OCI-LY1 (cell line): Measurements from ENCODE around the gene FDXR.

Experiments
- H2AFZ ChIP-seq: fragments of 200-600 bp; sonication (generic), shearing (Covaris generic); 2 replicates; pipeline ENCODE4 v1.6.0; 2014; ENCODE audit warnings: antibody characterized with exemption, mild to moderate bottlenecking, low read length
- H3F3A ChIP-seq: fragments of 200-600 bp; sonication (generic), shearing (Covaris generic); 2 replicates; pipeline ENCODE4 v1.6.0; 2014; ENCODE audit warnings: mild to moderate bottlenecking, antibody characterized with exemption, low read length, moderate library complexity; ENCODE audit not compliant: insufficient read depth
- H3K27ac ChIP-seq: fragments of 200-600 bp; sonication (generic); 2 replicates; pipeline ENCODE4 v1.5.1; 2014; ENCODE audit warnings: low read length, mixed run types, mild to moderate bottlenecking, low read depth; ENCODE audit not compliant: poor library complexity, severe bottlenecking
- H3K27me3 ChIP-seq: fragments of 200-600 bp; sonication (generic); 2 replicates; pipeline ENCODE4 v1.6.0; 2014; ENCODE audit warnings: antibody characterized with exemption, mild to moderate bottlenecking, low read length, moderate library complexity; ENCODE audit not compliant: insufficient read depth
- H3K36me3 ChIP-seq: fragments of 200-600 bp; sonication (generic); 2 replicates; pipeline ENCODE4 v1.6.1; 2014; ENCODE audit warnings: mild to moderate bottlenecking, antibody characterized with exemption, low read length, moderate library complexity, mixed read lengths; ENCODE audit not compliant: insufficient read depth
- H3K4me1 ChIP-seq: fragments of 200-600 bp; sonication (generic); 2 replicates; pipeline ENCODE4 v1.5.1; 2014; ENCODE audit warnings: mild to moderate bottlenecking, low read length, moderate library complexity; ENCODE audit not compliant: insufficient read depth, severe bottlenecking
- H3K4me2 ChIP-seq: fragments of 200-600 bp; sonication (generic), shearing (Covaris generic); 2 replicates; pipeline ENCODE4 v1.6.1; 2014; ENCODE audit warnings: low read length
- H3K4me3 ChIP-seq: fragments of 200-600 bp; sonication (generic); 2 replicates; pipeline ENCODE4 v1.5.1; 2014; ENCODE audit warnings: low read length, low read depth, mild to moderate bottlenecking, mixed read lengths; ENCODE audit not compliant: poor library complexity, severe bottlenecking
- H3K79me2 ChIP-seq: fragments of 200-600 bp; shearing (Covaris generic); 2 replicates; pipeline ENCODE4 v1.6.1; 2016; ENCODE audit warnings: mixed run types, low read length, mixed read lengths; ENCODE audit not compliant: insufficient read depth
- H3K9ac ChIP-seq: fragments of 200-600 bp; sonication (generic), shearing (Covaris generic); 2 replicates; pipeline ENCODE4 v1.6.1; 2014; ENCODE audit warnings: mild to moderate bottlenecking, low read length, mixed read lengths
- H3K9me2 ChIP-seq: fragments of 200-600 bp; sonication (generic), shearing (Covaris generic); 2 replicates; pipeline ENCODE4 v1.6.1; 2014; ENCODE audit warnings: low read depth, mild to moderate bottlenecking, low read length, mixed read lengths
- H3K9me3 ChIP-seq: fragments of 200-600 bp; shearing (Covaris generic); 2 replicates; pipeline ENCODE4 v1.6.1; 2014; ENCODE audit warnings: low read length, mixed read lengths
- H4K20me1 ChIP-seq: fragments of 200-600 bp; sonication (generic), shearing (Covaris generic); 2 replicates; pipeline ENCODE4 v1.6.0; 2016; ENCODE audit warnings: mild to moderate bottlenecking, low read length; ENCODE audit not compliant: insufficient read depth
- EZH2 ChIP-seq: fragments of 200-600 bp; sonication (generic), shearing (Covaris generic); IDR thresholded peaks from 2 replicates; pipeline ENCODE4 v1.8.0; 2017; ENCODE audit warnings: borderline replicate concordance, mixed run types, mild to moderate bottlenecking, antibody characterized with exemption, low read length, moderate library complexity, mixed read lengths
- TF ChIP-seq, protein P1 (sequence below): fragments of 200-600 bp; sonication (generic), shearing (Covaris generic); IDR thresholded peaks from 2 replicates; pipeline ENCODE4 v1.5.1; 2017; ENCODE audit warnings: mild to moderate bottlenecking, antibody characterized with exemption, low read length, moderate library complexity, mixed read lengths

Gene FDXR

DNA sequence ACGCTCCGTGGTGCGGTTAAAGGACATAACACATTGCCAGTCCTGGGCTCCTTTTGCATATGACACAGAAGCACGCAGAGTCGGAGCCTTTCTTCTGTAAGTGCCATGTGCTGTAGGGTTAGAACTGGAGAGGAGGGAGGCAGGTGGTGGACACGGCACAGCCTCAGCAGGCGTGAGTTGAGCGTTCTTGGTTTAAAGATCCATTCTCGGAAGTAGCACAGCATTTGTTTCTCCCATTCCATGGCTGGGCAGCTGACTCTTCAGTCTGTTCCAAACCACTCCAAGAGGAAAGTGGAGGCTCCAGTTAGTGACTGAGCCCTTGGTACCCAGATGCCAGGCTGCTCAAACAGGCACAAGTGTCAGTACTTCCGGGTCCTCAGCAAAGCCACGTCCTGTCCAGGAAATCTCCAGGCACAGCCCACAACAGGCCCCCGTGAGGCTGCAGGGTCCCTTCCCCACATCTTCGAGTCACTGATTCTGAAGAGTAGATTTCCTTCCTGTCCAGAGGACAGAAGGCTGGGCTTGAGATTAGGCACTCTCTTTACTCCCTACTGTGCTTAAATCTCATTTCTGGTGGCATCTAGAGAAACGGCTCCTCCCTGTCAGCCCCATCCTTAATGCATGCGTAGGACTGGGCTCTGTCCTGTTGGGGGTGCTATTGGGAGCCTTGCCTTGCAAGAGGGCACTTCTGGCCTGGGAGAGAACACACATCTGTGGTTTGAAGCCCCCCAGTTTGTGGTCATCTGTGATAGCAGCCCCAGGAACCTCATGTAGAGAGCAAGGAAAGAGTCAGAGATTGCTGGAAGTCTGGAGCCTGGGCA is 57.0 kb downstream of the FDXR start:
- H3K36me3 ChIP-seq, result 0 out of 2 replicates have a peak, but pooled peaks cover 3% of the 10 kb centered on the region
- no peaks in the 10 kb centered on the region for H3K79me2 ChIP-seq
- H3K27ac ChIP-seq, result no peak overlapping the region
- H3K4me2 ChIP-seq, result no peak overlapping the region
- no peaks in the 10 kb centered on the region for H3K9me2 ChIP-seq
- no peak overlapping the region for H3K4me3 ChIP-seq
- H3K9ac ChIP-seq, result no peak overlapping the region
- H3K27me3 ChIP-seq, result no peaks in the 10 kb centered on the region
- TF ChIP-seq EZH2, result no peak
- TF ChIP-seq, protein P1, sequence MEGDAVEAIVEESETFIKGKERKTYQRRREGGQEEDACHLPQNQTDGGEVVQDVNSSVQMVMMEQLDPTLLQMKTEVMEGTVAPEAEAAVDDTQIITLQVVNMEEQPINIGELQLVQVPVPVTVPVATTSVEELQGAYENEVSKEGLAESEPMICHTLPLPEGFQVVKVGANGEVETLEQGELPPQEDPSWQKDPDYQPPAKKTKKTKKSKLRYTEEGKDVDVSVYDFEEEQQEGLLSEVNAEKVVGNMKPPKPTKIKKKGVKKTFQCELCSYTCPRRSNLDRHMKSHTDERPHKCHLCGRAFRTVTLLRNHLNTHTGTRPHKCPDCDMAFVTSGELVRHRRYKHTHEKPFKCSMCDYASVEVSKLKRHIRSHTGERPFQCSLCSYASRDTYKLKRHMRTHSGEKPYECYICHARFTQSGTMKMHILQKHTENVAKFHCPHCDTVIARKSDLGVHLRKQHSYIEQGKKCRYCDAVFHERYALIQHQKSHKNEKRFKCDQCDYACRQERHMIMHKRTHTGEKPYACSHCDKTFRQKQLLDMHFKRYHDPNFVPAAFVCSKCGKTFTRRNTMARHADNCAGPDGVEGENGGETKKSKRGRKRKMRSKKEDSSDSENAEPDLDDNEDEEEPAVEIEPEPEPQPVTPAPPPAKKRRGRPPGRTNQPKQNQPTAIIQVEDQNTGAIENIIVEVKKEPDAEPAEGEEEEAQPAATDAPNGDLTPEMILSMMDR, result peak; percentile 42; the same call in 1 of the 2 replicates
- no peaks in the 10 kb centered on the region for H3F3A ChIP-seq
- no peaks in the 10 kb centered on the region for H4K20me1 ChIP-seq
- no peak overlapping the region for H2AFZ ChIP-seq
- H3K9me3 ChIP-seq, result no peaks in the 10 kb centered on the region
- H3K4me1 ChIP-seq, result no peaks in the 10 kb centered on the region

DNA sequence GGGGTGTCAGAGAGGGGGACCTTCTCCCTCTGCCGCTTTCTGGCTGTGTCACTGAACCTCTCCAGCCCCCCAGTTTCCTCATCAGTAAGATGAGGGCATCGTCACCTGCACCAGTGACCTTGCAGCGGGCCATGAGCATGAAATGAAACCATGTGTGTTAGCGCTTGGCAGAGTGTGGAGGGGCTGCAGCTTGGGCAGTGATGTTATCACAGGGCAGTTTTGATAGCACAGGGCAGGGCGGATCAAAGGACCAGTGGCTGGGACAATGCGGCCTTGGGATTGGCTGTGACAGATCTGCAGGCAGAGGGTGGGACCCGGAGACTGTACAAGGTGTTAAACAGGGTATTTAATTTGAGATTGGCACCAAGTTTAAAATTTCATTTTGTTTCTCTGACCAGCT is 57.7 kb downstream of the FDXR start:
- no peak overlapping the region for H3K4me3 ChIP-seq
- H3K36me3 ChIP-seq, result 0 out of 2 replicates have a peak, but pooled peaks cover 3% of the 10 kb centered on the region
- H4K20me1 ChIP-seq, result no peaks in the 10 kb centered on the region
- H3K4me1 ChIP-seq, result no peaks in the 10 kb centered on the region
- no peaks in the 10 kb centered on the region for H3K9me2 ChIP-seq
- H3K9me3 ChIP-seq, result no peaks in the 10 kb centered on the region
- no peaks in the 10 kb centered on the region for H3K27me3 ChIP-seq
- H3K27ac ChIP-seq, result no peak overlapping the region
- no peak overlapping the region for H3K9ac ChIP-seq
- H3K4me2 ChIP-seq, result no peak overlapping the region
- no peaks in the 10 kb centered on the region for H3K79me2 ChIP-seq
- H2AFZ ChIP-seq, result no peak overlapping the region
- TF ChIP-seq, protein P1, result no peak
- TF ChIP-seq EZH2, result no peak
- H3F3A ChIP-seq, result no peaks in the 10 kb centered on the region

DNA sequence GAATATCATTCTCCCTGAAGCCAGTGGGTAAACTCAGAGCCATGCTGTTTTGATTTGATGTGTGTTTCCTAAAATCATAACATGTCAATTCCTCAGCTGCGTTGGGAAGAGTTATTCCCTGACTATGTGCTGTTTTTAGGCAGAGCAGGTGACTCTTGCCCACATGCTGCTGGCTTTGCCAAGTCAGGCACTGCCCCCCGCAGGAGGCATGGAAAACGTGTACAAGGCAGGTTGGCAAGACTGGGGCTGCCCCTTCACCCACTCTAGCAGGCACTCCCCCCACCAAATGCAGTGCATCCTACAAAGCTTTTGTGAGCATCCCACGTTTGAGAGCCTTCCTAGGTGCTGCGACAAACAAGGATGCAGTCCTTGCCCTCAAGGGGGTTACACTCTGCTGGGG is 58.3 kb downstream of the FDXR start:
- no peaks in the 10 kb centered on the region for H3K79me2 ChIP-seq
- no peak overlapping the region for H3K27ac ChIP-seq
- H3K9ac ChIP-seq, result no peak overlapping the region
- H2AFZ ChIP-seq, result no peak overlapping the region
- no peak overlapping the region for H3K4me2 ChIP-seq
- no peaks in the 10 kb centered on the region for H3K36me3 ChIP-seq
- no peaks in the 10 kb centered on the region for H3K27me3 ChIP-seq
- H3K9me3 ChIP-seq, result no peaks in the 10 kb centered on the region
- no peak overlapping the region for H3K4me3 ChIP-seq
- no peaks in the 10 kb centered on the region for H3K9me2 ChIP-seq
- H3F3A ChIP-seq, result no peaks in the 10 kb centered on the region
- no peak for TF ChIP-seq EZH2
- TF ChIP-seq, protein P1, result no peak
- no peaks in the 10 kb centered on the region for H3K4me1 ChIP-seq
- no peaks in the 10 kb centered on the region for H4K20me1 ChIP-seq
